NK-92 treated with Interleukin-12 subunit alpha and Interleukin-12 subunit beta, amount 100 ng/mL, for 24 hours (cell line): Measurements from ENCODE around the gene INTS12.

ENCODE experiments used
- DNase-seq: peaks from one replicate; lab custom pipeline; 2025; lab: John Stamatoyannopoulos, UW

The INTS12 gene

GRCh38 chr4:105679186-105679585 is 29.3 kb downstream of the INTS12 start:
- no peak for DNase-seq

- DNase-seq: no peak
Measured at GRCh38 chr4:105677709-105678108, 30.8 kb downstream of the INTS12 start.

- DNase-seq: no peak
Measured at GRCh38 chr4:105674011-105674410, 34.5 kb downstream of the INTS12 start.

GRCh38 chr4:105671301-105671700 is 37.2 kb downstream of the INTS12 start:
- no peak for DNase-seq

- no peak for DNase-seq
Measured at GRCh38 chr4:105670684-105671083, 37.8 kb downstream of the INTS12 start.

- DNase-seq: no peak
Measured at GRCh38 chr4:105666693-105667092, 41.8 kb downstream of the INTS12 start.

GRCh38 chr4:105662935-105663675 is 45.4 kb downstream of the INTS12 start:
- DNase-seq: no peak

GRCh38 chr4:105661028-105661427 is 47.5 kb downstream of the INTS12 start:
- no peak for DNase-seq

- DNase-seq: no peak
Measured at GRCh38 chr4:105659190-105659589, 49.3 kb downstream of the INTS12 start.

GRCh38 chr4:105657117-105657765 is 51.2 kb downstream of the INTS12 start:
- no peak for DNase-seq

- DNase-seq: no peak
Measured at GRCh38 chr4:105652286-105652888, 56.1 kb downstream of the INTS12 start.

GRCh38 chr4:105651884-105652283 is 56.6 kb downstream of the INTS12 start:
- no peak for DNase-seq

GRCh38 chr4:105650190-105650589 is 58.3 kb downstream of the INTS12 start:
- DNase-seq: no peak

- DNase-seq: no peak
Measured at GRCh38 chr4:105645440-105645839, 63.0 kb downstream of the INTS12 start.

- no peak for DNase-seq
Measured at GRCh38 chr4:105644257-105644656, 64.2 kb downstream of the INTS12 start.

GRCh38 chr4:105641845-105642244 is 66.6 kb downstream of the INTS12 start:
- no peak for DNase-seq

- DNase-seq: no peak
Measured at GRCh38 chr4:105637408-105638176, 70.9 kb downstream of the INTS12 start.

GRCh38 chr4:105634402-105635080 is 73.9 kb downstream of the INTS12 start:
- DNase-seq: no peak

- no peak for DNase-seq
Measured at GRCh38 chr4:105633241-105633640, 75.2 kb downstream of the INTS12 start.
